Progenitor cell of endocrine pancreas (in vitro differentiated cells): ENCODE measurements around the gene USP48. TPM values are rescaled to one million over a fixed set of nuclear protein-coding genes. Genes with fewer than 3 reads are reported as not detected.

Experiments used
- DNase-seq: peaks from one replicate; pipeline ENCODE4 v3.0.0; 2021; ENCODE audit warnings: low spot score; ENCODE audit not compliant: unreplicated experiment
- H3K27ac Mint-ChIP-seq: 2 replicates; pipeline ENCODE4 v1.8.0; 2021; ENCODE audit warnings: mild to moderate bottlenecking, moderate library complexity, mixed read lengths
- H3K27me3 Mint-ChIP-seq: 2 replicates; pipeline ENCODE4 v1.8.0; 2021; ENCODE audit warnings: mixed read lengths
- H3K36me3 Mint-ChIP-seq: 2 replicates; pipeline ENCODE4 v1.8.0; 2022; ENCODE audit warnings: mixed read lengths; ENCODE audit not compliant: insufficient read depth
- H3K4me1 Mint-ChIP-seq: 2 replicates; pipeline ENCODE4 v1.8.0; 2021; ENCODE audit warnings: low read depth, mixed read lengths
- H3K4me3 Mint-ChIP-seq: 2 replicates; pipeline ENCODE4 v1.8.0; 2021; ENCODE audit warnings: low read depth, mild to moderate bottlenecking, moderate library complexity, mixed read lengths
- H3K9me3 Mint-ChIP-seq: 2 replicates; pipeline ENCODE4 v1.8.0; 2021; ENCODE audit warnings: low read depth, mixed read lengths
- CTCF ChIP-seq: fragments of 200-600 bp; sonication (generic); IDR thresholded peaks from one replicate; pipeline ENCODE4 v1.5.0; 2021; ENCODE audit warnings: antibody characterized with exemption, mild to moderate bottlenecking; ENCODE audit not compliant: unreplicated experiment
- total RNA-seq: library from RNA; stranded (reverse); gene quantifications from 2 replicates; pipeline ENCODE4 v1.2.1, GENCODE V29; 2021

Gene USP48
- total RNA-seq, 1 donor from 2014 or later, result 77.3 TPM

GRCh38 chr1:21758614-21759013, 24.3 kb downstream of the USP48 start:
- no peaks in the 10 kb centered on the region for H3K9me3 Mint-ChIP-seq
- no peaks in the 10 kb centered on the region for H3K27me3 Mint-ChIP-seq
- no peak for DNase-seq
- H3K4me3 Mint-ChIP-seq, result no peak overlapping the region
- TF ChIP-seq CTCF, result no peak
- H3K27ac Mint-ChIP-seq, result peak overlapping the region; percentile 45
- H3K36me3 Mint-ChIP-seq, result peaks cover 5% of the 10 kb centered on the region
- peaks cover 2% of the 10 kb centered on the region for H3K4me1 Mint-ChIP-seq

- H3K27ac Mint-ChIP-seq, result no peak overlapping the region
- no peak for TF ChIP-seq CTCF
- H3K36me3 Mint-ChIP-seq, result peaks cover 8% of the 10 kb centered on the region
- no peaks in the 10 kb centered on the region for H3K4me1 Mint-ChIP-seq
- DNase-seq, result no peak
- no peaks in the 10 kb centered on the region for H3K9me3 Mint-ChIP-seq
- H3K27me3 Mint-ChIP-seq, result no peaks in the 10 kb centered on the region
- no peak overlapping the region for H3K4me3 Mint-ChIP-seq
Observed at GRCh38 chr1:21756393-21757089, 26.4 kb downstream of the USP48 start.

GRCh38 chr1:21755067-21755466, 27.9 kb downstream of the USP48 start:
- no peak overlapping the region for H3K27ac Mint-ChIP-seq
- TF ChIP-seq CTCF, result no peak
- DNase-seq, result no peak
- peaks cover 15% of the 10 kb centered on the region for H3K36me3 Mint-ChIP-seq
- H3K4me1 Mint-ChIP-seq, result no peaks in the 10 kb centered on the region
- no peak overlapping the region for H3K4me3 Mint-ChIP-seq
- no peaks in the 10 kb centered on the region for H3K27me3 Mint-ChIP-seq
- H3K9me3 Mint-ChIP-seq, result no peaks in the 10 kb centered on the region

GRCh38 chr1:21754583-21754982, 28.4 kb downstream of the USP48 start:
- H3K27ac Mint-ChIP-seq, result no peak overlapping the region
- H3K36me3 Mint-ChIP-seq, result peaks cover 17% of the 10 kb centered on the region
- no peak for DNase-seq
- H3K27me3 Mint-ChIP-seq, result no peaks in the 10 kb centered on the region
- no peak for TF ChIP-seq CTCF
- no peaks in the 10 kb centered on the region for H3K9me3 Mint-ChIP-seq
- H3K4me3 Mint-ChIP-seq, result no peak overlapping the region
- no peaks in the 10 kb centered on the region for H3K4me1 Mint-ChIP-seq

- H3K36me3 Mint-ChIP-seq, result peaks cover 21% of the 10 kb centered on the region
Observed at GRCh38 chr1:21752186-21752585, 30.8 kb downstream of the USP48 start.

More at GRCh38 chr1:21752186-21752585, 30.8 kb downstream of the USP48 start:
- no peaks in the 10 kb centered on the region for H3K4me1 Mint-ChIP-seq
- DNase-seq, result no peak
- H3K27me3 Mint-ChIP-seq, result no peaks in the 10 kb centered on the region
- no peak for TF ChIP-seq CTCF
- no peaks in the 10 kb centered on the region for H3K9me3 Mint-ChIP-seq
- no peak overlapping the region for H3K4me3 Mint-ChIP-seq
- H3K27ac Mint-ChIP-seq, result no peak overlapping the region
